ENCODE results near the gene DPYSL4.
"Not testable (repeated sequence)": the region's sequence is repeated elsewhere in the genome, so short reads cannot be mapped to it uniquely, and the experiment has no call there.

DPYSL4 gene

DNA sequence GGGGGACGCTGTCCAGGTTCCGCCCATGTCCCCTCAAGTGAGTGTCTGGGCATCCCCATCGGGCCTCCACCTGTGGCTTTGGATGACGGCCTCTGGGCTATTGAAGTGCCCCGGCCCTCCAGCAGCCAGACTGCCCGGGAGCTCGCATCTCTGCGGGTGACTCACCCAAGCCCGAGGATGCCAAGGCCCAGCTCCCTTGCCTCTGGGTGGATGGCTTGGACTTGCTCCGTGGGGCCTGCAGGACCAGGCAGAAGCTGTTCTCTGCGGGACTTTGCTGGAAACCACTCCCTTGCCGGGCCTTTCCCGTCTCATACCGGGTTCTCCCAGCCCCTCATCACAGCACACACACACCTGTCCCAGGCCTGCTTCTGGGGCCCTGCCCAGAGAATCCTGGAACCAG is 22.4 kb downstream of the DPYSL4 start:
- no peak for DNase-seq

DNA sequence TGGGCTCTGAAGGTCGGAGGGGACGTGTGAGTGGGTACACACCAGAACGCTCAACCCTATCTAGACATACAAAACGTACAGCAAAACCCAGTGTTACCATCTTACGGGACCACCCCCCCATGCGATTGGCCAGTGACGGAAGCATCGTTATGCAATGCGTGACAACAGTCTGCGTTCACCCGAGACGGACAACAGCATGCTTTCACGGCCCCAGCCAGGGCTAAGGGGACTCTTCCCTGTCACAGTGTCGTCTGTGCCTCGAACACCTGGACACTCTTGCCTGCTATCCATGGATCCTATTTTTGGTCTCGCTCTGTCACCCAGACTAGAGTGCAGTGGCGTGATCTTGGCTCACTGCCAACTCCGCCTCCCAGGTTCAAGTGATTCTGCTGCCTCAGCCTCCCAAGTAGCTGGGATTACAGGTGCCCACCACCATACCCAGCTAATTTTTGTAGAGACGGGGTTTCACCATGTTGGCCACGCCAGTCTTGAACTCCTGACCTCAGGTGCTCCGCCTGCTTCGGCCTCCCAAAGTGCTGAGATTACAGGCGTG is 23.3 kb downstream of the DPYSL4 start:
- DNase-seq, result no peak

DNA sequence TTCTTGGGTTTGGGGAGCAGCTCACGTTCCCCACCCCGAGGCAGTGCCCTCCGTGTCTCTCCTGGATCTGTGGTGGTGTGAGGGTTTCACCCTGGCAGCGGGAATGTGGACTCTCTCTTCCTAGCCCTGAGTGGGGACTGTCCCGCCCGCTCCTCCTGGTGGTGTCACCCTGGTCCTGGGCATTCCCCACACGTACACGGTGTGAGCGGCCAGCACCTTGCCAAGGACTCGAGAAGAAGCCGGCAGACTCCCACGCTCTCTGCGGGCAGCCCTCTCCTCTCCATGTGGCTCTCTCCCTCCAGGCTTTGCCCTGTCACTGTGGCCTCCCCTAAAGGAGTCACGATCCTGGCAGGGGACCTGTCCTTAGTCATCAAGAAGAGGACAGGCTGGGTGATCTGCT is 24.0 kb downstream of the DPYSL4 start:
- DNase-seq, result no peak

- DNase-seq, result no peak
These were observed 24.5 kb downstream of the DPYSL4 start for GRCh38 chr10:132211246-132211645.

DNA sequence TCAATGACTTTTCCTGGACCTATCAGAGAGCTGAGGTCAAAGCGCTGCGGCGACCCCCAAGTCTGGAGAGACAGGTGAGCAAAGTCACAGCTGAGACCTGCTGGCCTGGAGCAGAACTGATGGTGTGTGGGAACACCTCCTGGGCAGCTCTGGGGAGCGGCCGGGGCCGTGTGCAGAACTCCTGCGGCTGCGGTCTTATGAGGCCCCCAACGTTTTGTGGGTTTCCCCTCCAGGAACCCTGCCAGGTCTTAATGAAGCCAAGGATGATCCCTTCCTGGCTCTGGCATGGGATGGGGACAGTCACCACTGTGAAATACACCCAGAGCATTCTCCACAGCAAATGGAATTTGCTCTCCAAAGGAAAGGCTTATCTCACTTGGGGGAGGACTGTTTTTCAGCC is 26.1 kb downstream of the DPYSL4 start:
- no peak for DNase-seq

- DNase-seq, result no peak
These were observed 27.2 kb downstream of the DPYSL4 start for GRCh38 chr10:132213917-132214316.

DNA sequence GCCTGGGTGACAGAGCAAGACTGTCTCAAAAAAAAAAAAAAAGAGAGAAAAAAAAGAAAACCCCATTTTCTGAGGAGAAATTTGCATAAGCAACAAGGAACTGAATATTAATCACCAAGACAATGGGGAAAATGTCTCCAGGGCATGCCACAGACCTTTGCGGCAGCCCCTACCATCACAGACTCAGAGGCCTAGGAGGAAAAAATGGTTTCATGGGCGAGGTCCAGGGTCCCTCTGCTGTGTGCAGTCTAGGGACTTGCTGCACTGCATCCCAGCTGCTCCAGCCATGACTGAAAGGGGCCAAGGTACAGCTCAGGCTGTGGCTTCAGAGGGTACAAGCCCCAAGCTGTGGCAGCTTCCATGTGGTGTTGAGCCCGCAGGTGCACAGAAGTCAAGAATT is 29.7 kb downstream of the DPYSL4 start:
- DNase-seq, result not testable (repeated sequence)

GRCh38 chr10:132219486-132219885 is 32.7 kb downstream of the DPYSL4 start:
- no peak for DNase-seq

GRCh38 chr10:132220061-132220460 is 33.3 kb downstream of the DPYSL4 start:
- DNase-seq, result no peak

DNA sequence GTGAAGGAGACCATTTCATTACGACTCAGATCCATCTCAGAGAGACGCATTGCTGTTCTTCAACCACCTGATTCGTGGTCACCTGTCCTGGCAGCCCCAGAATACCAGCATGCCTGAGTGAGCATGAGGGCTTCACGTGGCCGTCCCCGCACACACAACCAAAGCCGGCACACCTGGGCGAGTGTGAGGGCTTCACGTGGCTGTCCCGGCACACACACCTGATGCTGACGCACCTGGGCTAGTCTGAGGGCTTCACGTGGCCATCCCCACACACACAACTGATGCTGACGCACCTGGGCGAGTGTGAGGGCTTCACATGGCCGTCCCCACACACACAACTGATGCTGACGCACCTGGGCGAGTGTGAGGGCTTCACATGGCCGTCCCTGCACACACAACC is 34.2 kb downstream of the DPYSL4 start:
- not testable (repeated sequence) for DNase-seq

DNA sequence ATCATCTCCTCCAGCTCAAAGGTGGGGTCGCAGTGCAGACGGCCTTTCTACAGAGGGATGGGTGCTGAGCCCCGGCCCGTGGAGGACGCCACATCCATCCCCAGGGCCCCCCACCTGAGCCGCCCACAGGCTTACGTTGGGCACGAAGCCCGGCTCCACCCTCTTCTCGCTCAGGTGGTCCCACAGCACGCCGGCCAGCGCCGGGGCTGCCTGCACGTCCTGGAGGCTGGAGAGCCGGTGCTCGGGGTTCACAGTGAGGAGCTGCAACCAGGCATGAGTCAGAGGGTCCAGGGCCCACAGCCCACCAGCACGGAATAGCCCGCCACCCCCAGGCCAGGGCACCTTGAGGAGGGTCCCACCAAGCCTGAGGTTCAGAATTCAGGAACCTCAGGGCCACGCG is 36.0 kb downstream of the DPYSL4 start:
- no peak for DNase-seq

DNA sequence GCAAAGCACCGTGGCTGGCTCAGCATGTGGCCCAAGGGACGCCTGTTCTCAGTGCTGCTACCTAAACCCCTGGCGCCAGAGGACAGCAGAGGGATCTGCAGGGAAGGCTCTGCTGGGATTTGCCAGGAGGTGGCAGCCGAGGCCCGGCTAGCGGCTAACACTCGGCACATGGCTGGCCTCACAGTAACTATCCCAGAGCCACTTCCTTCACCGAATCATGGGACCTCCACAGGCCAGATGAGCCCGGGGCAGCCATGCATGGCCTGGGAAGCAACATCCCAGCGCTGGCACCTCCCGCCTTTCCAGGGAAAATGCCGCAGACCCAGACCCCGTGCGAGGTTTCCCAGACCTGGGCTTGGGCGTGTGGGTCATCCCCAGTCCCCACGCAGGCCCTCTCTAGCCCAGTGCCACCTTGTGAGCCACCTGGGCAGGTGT is 36.4 kb downstream of the DPYSL4 start:
- peak; percentile 9 for DNase-seq

DNA sequence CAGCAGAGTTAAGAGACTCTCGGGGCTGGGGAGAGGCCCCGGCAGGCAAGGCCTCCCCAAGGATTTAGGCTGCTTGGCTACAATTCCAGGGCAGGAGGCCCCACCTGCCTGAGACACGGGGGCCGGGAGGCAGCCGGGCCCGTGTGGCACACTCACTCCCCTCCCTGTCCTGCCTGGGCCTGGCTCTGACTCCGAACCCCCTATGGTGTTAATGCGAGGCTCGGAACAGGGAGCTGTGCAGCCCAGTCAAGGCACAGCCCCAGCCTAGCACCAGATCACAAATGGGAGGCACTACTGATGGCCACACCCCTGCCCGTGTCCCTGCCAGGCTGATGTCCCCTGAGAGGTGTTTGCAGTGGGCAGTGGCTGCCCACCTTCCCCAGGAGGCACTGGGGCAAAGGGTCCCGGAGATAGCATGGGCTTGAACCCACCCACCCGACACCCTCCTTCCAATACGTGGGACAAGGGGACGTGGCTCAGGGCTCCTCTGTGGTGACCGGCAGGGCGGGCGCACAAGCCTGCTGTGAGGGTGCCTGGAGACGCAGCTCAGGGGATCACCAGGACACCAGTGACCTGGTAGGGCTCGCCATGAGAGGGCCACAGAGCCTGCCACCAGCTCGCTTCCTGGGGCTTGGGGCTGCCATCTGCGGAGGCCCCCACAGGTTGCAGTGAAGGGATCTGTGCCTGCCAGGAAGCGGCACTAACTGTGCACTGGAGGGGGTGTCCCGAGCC is 37.0 kb downstream of the DPYSL4 start:
- no peak for DNase-seq

DNA sequence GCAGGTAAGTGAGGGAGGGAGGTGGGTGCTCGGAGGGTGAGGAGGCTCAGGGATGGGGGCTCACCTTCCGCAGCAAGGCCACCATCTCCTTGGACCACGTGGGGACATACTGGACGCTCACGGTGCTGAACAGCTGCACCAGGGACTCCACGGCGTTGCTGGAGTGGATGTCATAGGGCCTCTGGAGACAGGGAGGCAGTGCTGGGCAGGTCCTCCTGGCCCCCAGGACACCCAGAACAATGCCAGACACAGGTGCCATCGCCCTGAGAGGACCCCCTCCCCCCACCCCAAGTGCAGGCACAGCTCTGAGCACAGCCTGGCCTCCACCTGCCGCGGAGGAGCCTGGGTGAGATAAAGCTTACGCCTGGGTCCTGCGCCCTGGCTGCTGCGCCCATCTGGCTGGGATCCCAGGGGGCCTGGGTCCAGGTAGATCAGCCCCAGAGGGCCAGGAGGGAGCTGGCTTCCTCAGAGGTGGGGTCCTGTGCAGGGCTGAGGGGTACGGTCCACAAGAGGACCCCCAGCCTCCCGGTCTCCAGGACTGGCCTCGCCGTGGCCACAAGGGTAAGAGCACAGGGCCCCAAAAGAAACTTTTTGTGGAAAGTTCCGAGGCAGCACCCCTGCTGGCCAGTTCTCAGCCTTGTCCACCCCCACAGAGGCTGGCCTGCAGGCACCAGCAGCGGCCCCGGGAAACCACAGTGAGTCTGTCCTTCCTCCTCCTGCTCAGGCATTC is 37.8 kb downstream of the DPYSL4 start:
- no peak for DNase-seq

DNA sequence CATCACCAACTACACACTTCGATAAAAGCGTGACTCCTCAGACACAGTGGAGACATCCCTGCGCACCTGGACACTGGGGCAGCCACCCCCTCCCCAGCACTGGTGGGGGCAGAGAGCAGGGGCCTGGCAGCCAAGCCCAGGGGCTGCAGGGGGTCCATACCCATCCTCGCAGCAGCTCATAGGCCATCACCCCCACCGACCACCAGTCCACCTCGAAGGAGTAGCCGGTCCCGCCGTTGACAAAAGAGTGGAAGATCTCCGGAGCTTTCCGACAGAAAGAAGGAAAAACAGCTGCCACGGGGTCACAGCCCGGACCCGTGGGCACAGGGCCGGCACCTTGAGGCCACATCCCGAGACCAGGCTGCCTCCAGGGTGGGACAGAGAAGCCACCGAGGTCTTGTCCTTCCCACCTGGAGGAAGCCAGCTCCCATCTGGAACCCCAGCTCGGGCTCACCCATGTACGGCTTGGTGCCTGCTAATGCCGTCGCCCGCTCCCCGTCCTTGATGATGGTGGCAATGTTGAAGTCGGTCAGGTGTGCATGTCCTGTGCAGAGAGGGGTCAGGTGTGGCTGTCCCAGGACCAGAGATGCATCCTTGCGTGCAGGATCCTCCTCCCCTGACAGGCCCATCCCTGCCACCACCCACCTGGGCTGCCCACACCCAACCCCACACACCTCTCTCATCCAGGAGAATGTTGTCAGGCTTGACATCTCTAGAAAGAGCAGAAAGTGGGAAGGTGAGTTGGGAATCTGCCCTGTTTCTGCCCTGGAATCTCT is 38.5 kb downstream of the DPYSL4 start:
- DNase-seq, result no peak

- no peak for DNase-seq
These were observed 39.1 kb downstream of the DPYSL4 start for GRCh38 chr10:132225849-132226205.

DNA sequence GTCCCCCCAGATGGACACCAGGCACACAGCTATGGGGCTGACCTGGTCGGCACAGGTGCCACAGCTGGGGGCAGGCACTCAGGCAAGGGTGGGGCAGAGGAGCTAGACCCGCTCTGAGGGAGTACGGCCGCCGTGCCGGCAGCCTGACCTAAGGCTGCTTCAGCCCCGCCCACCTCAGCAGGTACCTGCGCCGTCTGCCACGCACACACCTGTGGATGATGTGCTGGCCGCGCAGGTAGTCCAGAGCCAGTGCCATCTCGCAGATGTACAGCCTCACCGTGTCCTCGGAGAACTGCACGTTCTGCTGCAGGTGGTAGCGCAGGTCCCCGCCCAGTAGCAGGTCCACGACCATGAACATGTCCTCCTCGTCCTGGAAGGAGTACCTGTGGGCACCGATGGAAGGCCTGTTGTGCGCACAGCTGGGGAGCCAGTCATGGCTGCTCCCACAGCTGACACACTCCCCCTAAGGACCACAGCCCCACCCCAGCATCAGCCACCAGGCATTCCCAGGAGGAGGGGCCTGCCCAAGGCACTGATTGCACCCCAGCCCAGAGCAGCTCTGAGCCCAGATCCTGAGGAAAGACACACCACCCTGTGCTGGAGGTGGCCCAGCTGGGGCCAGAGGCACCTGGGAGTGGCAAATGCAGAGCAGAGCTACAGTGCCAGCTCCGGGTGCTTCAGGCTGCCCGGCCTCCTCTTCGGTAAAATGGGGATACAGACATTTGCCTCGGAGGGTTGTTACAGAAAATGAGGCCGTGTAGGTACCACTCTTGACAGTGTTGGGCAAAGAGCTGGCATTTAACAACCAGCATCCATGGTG is 40.0 kb downstream of the DPYSL4 start:
- DNase-seq, result no peak

DNA sequence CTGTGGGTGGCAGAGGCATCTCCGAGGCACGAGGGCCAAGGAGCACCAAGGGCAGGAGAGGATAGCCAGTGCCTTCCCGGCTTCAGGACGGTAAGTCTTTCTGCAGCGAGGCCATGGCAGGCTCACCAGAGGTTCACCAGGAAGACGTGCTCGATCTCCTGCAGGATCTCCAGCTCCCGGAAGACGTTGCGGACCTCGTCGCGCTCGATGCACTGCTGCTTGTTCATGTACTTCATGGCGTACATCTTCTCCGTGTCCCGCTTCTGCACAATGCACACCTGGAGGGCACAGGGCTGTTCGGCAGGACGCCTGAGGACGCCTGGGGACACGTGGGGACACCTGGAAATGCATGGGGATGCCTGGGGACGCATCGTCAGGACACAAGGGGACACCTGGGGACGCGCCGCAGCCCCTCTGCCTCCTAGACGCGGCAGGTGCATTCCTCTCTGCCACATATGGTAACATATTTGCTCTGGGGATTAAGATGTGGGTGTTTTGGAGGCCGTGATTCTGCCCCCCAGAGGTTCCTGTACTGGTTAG is 41.2 kb downstream of the DPYSL4 start:
- no peak for DNase-seq

DNA sequence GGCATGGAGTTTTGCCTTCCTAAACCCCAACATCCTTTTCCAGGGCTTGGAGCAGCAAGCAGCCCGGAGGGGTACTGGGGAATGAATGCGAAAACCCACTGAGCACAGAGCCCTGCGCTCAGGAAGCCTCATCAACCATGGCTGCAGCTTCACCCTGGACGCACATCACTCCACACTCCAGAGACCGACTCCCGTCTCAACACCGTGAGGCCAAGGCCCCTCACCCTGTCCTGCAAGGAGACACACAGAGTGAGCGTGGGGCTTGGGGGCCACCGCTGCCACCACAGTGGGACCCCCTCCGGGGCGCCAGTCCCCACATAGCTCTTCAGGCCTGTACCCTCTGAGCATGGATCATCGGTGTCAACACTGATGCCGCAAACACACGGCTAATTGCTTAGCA is 41.9 kb downstream of the DPYSL4 start:
- DNase-seq, result no peak

DNA sequence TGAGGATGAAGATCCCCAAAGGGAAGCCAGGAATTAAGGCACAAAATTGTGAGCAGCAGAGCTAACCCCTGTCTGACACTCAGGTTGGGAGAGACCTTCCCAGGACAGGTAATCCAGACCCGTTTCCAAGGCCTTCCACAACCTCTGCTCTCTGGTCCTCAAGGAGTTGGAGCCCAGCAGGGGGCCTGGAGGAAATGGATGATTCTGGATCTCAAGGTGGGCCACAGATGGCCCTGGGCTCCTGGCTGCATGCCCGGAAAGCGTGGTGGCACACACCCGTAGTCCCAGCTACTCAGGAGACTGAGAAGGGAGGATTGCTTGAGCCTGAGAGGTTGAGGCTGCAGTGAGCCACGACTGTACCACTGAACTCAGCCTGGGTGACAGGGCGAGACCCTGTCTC is 42.3 kb downstream of the DPYSL4 start:
- DNase-seq, result no peak

GRCh38 chr10:132229834-132230556 is 43.2 kb downstream of the DPYSL4 start:
- DNase-seq, result no peak

Data from SHP77 treated with DMSO at 0.1 percent for 48 hours (cell line).